IMR-90 (cell line): ENCODE measurements around the gene STK40. TPM values are rescaled to one million over a fixed set of nuclear protein-coding genes. Genes with fewer than 3 reads are reported as not detected.
A peak's percentile ranks its signal among the peaks of the same experiment; 100 is the strongest.

Experiments
- ATAC-seq: fragments of 200-7000 bp; cut with Tn5 transposase; 2 replicates; pipeline ENCODE4 v1.9.1; 2020; ENCODE audit warnings: low read depth, mild to moderate bottlenecking, moderate library complexity
- BruUV-seq: library from RNA; stranded (reverse); fragments of 400-500 nt; replicated peaks from 2 replicates; lab custom pipeline; 2021; lab: Mats Ljungman, UMichigan
- CTCF ChIA-PET: fragments of 300-600 bp; formaldehyde crosslinking; extraction: SDS; loops from one replicate; lab custom pipeline; 2021; ENCODE audit warnings: antibody characterized with exemption; lab: Yijun Ruan, JAX
- POLR2A ChIA-PET: fragments of 300-600 bp; sonication (Branson Sonifier 250); formaldehyde crosslinking; loops from one replicate; lab custom pipeline; 2022; ENCODE audit warnings: antibody characterized with exemption; ENCODE audit not compliant: unreplicated experiment; lab: Charles Lee
- DNase-seq: peaks from one replicate; pipeline ENCODE4 v3.0.0; 2013
- H2AFZ ChIP-seq: replicated peaks from 2 replicates; pipeline ENCODE3; 2013; ENCODE audit warnings: low read length, mild to moderate bottlenecking; ENCODE audit not compliant: poor library complexity
- H2AK5ac ChIP-seq: 2 replicates; pipeline ENCODE4 v1.6.1; 2013; ENCODE audit warnings: low read depth, low read length, inconsistent platforms
- H2AK9ac ChIP-seq: replicated peaks from 2 replicates; pipeline ENCODE3; 2013; ENCODE audit warnings: mild to moderate bottlenecking, low read depth, low read length, moderate library complexity; ENCODE audit not compliant: poor library complexity
- H2BK120ac ChIP-seq: 2 replicates; pipeline ENCODE4 v1.6.1; 2013; ENCODE audit warnings: low read depth, low read length, inconsistent platforms
- H2BK15ac ChIP-seq: 3 replicates; pipeline ENCODE4 v1.6.1; 2013; ENCODE audit warnings: low read depth, low read length, inconsistent platforms
- H2BK20ac ChIP-seq: 2 replicates; pipeline ENCODE4 v1.6.1; 2013; ENCODE audit warnings: low read depth, mild to moderate bottlenecking, inconsistent platforms, low read length, moderate library complexity
- H2BK5ac ChIP-seq: 2 replicates; pipeline ENCODE4 v1.6.1; 2013; ENCODE audit warnings: mild to moderate bottlenecking, low read depth, low read length, inconsistent platforms; ENCODE audit not compliant: poor library complexity, severe bottlenecking
- H3K14ac ChIP-seq: replicated peaks from 2 replicates; pipeline ENCODE4 v1.6.1; 2013; ENCODE audit warnings: low read depth, low read length, inconsistent platforms
- H3K18ac ChIP-seq: 2 replicates; pipeline ENCODE4 v1.6.1; 2013; ENCODE audit warnings: low read depth, low read length, control low read depth
- H3K23ac ChIP-seq: 2 replicates; pipeline ENCODE4 v1.6.1; 2013; ENCODE audit warnings: low read depth, low read length, inconsistent platforms
- H3K27ac ChIP-seq: 2 replicates; pipeline ENCODE4 v1.5.1; 2013; ENCODE audit warnings: mild to moderate bottlenecking, control low read depth, low read length; ENCODE audit not compliant: insufficient read depth
- H3K27me3 ChIP-seq: 2 replicates; pipeline ENCODE4 v1.6.1; 2013; ENCODE audit warnings: low read length; ENCODE audit not compliant: control insufficient read depth, insufficient read depth
- H3K36me3 ChIP-seq: 2 replicates; pipeline ENCODE4 v1.6.1; 2013; ENCODE audit warnings: low read length, mixed read lengths; ENCODE audit not compliant: control insufficient read depth, insufficient read depth
- H3K4ac ChIP-seq: 2 replicates; pipeline ENCODE4 v1.6.1; 2013; ENCODE audit warnings: low read depth, low read length, inconsistent platforms
- H3K4me1 ChIP-seq: 2 replicates; pipeline ENCODE4 v1.6.1; 2013; ENCODE audit warnings: low read length, mixed read lengths; ENCODE audit not compliant: control insufficient read depth, insufficient read depth
- H3K4me2 ChIP-seq: 2 replicates; pipeline ENCODE4 v1.6.1; 2013; ENCODE audit warnings: low read depth, mild to moderate bottlenecking, control low read depth, low read length, moderate library complexity
- H3K4me3 ChIP-seq: 2 replicates; pipeline ENCODE4 v1.5.1; 2013; ENCODE audit warnings: low read depth, mild to moderate bottlenecking, control low read depth, low read length, moderate library complexity; ENCODE audit not compliant: insufficient read depth
- H3K56ac ChIP-seq: 2 replicates; pipeline ENCODE4 v1.6.1; 2013; ENCODE audit warnings: low read length, inconsistent platforms; ENCODE audit not compliant: insufficient read depth; ENCODE audit errors: extremely low read depth
- H3K79me1 ChIP-seq, 2 experiments: 2 replicates each; pipeline ENCODE4 v1.6.1; 2013; ENCODE audit warnings: low read length in 2 of 2, inconsistent platforms in 1 of 2, low read depth in 1 of 2
- H3K9ac ChIP-seq: 2 replicates; pipeline ENCODE4 v1.6.1; 2013; ENCODE audit warnings: low read depth, low read length, control low read depth
- H3K9me1 ChIP-seq: 2 replicates; pipeline ENCODE4 v1.6.1; 2013; ENCODE audit warnings: low read length, inconsistent platforms; ENCODE audit not compliant: insufficient read depth
- H3K9me3 ChIP-seq: 2 replicates; pipeline ENCODE4 v1.6.1; 2013; ENCODE audit warnings: low read length; ENCODE audit not compliant: control insufficient read depth, insufficient read depth
- H4K20me1 ChIP-seq: 2 replicates; pipeline ENCODE4 v1.6.1; 2013; ENCODE audit warnings: low read length, inconsistent platforms; ENCODE audit not compliant: insufficient read depth
- H4K5ac ChIP-seq: 2 replicates; pipeline ENCODE4 v1.6.1; 2013; ENCODE audit warnings: mild to moderate bottlenecking, low read depth, low read length, control low read depth
- H4K8ac ChIP-seq, 2 experiments: 2 replicates each; pipeline ENCODE4 v1.6.1; 2013; ENCODE audit warnings: low read depth in 2 of 2, low read length in 2 of 2, control low read depth in 1 of 2, inconsistent platforms in 1 of 2
- H4K91ac ChIP-seq: 2 replicates; pipeline ENCODE4 v1.6.1; 2013; ENCODE audit warnings: low read depth, low read length, inconsistent platforms; ENCODE audit not compliant: insufficient read depth
- BHLHE40 ChIP-seq: fragments of 150-350 bp; IDR thresholded peaks from 2 replicates; pipeline ENCODE4 v1.6.1; 2016; ENCODE audit warnings: mild to moderate bottlenecking, low read depth, low read length
- MAFK ChIP-seq: IDR thresholded peaks from 2 replicates; pipeline ENCODE4 v1.6.1; 2012; ENCODE audit warnings: low read depth, low read length, improper control_type of control experiment
- NFE2L2 ChIP-seq: fragments of 150-350 bp; IDR thresholded peaks from 2 replicates; pipeline ENCODE4 v1.6.1; 2016; ENCODE audit warnings: low read depth, mild to moderate bottlenecking, low read length
- RFX5 ChIP-seq: IDR thresholded peaks from 2 replicates; pipeline ENCODE4 v1.8.0; 2012; ENCODE audit warnings: low read depth, mild to moderate bottlenecking, low read length, moderate library complexity
- SMC3 ChIP-seq: fragments of 150-350 bp; IDR thresholded peaks from 2 replicates; pipeline ENCODE4 v1.6.1; 2016; ENCODE audit warnings: low read depth, mild to moderate bottlenecking, antibody characterized with exemption, low read length, moderate library complexity
- WGBS, 2 experiments: methylation state at CpG; one replicate each; pipeline versions ENCODE4 v1.1.5 to v1.1.7; 2013; ENCODE audit warnings: missing lambda C conversion rate in 2 of 2; ENCODE audit not compliant: insufficient read length in 1 of 2; ENCODE audit errors: extremely low coverage in 2 of 2; 5-methylcytosine and 5-hydroxymethylcytosine counted together
- dilution Hi-C: fragments of 300-500 bp; cut with HindIII; formaldehyde crosslinking; loops from one replicate; pipeline ENCODE4 v1.14.3; 2018; ENCODE audit warnings: low sequenced_read_pairs; ENCODE audit not compliant: unreplicated experiment
- in situ Hi-C: fragments of 300-500 bp; cut with MboI; formaldehyde crosslinking; loops from 3 replicates; pipeline ENCODE4 v1.14.3; 2019; ENCODE audit warnings: low sequenced_read_pairs, inconsistent platforms, mixed read lengths
- intact Hi-C: fragments of 100-400 bp; cut with micrococcal nuclease; formaldehyde crosslinking; loops from 2 replicates; pipeline ENCODE4 v1.10.0; 2022
- polyA plus RNA-seq, 3 experiments: library from polyadenylated mRNA; depleted of rRNA; stranded (reverse); fragments of >200 nt; gene quantifications; 2 replicates each; pipeline ENCODE4 v1.2.3, GENCODE V29; 2012; ENCODE audit warnings: low replicate concordance in 1 of 3
- total RNA-seq: library from RNA; depleted of rRNA; stranded (reverse); fragments of >200 nt; gene quantifications from 2 replicates; pipeline ENCODE4 v1.2.3, GENCODE V29; 2012
- TF ChIP-seq, protein P1 (sequence below): fragments of 150-350 bp; IDR thresholded peaks from 2 replicates; pipeline ENCODE4 v1.6.1; 2017; ENCODE audit warnings: mild to moderate bottlenecking, antibody characterized with exemption, low read length, low read depth

STK40 gene
- total and polyA plus RNA-seq, 2 of the 4 experiments (the other 2 are of a cell fraction) = 16.0 to 29.9 TPM

DNA sequence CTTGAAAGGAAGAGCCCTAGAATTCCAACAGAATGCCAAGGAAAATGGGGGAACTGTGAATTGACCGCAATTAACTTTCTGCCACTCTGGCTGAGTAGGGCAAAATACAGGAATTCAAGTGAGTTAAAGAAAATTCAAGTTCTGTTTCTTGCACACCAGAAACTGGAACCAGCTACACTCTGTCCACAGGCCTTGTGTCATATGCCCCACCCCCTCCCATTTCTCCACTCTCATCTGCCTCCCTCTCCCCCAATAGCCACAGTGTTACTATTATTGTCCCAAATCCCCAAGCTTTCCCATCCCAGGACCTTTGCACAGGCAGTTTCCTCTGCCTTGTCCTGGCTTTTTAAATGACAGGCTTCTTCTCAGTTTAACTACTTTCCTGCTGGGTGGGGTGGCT lies 4.3 kb upstream of the STK40 start:
- Histone ChIP-seq H4K5ac (no peak overlapping the region), H2AFZ (no peak overlapping the region), H2BK20ac (no peak overlapping the region), H3K4me2 (no peak overlapping the region), H2BK5ac (peak overlapping the region; percentile 51), H4K91ac (no peak overlapping the region; the same call in 1 of the 2 replicates), H3K4me1 (peaks cover 16% of the 10 kb centered on the region), H2BK120ac (0 out of 2 replicates have a peak overlapping the region, but pooled peaks have one; percentile 3), H3K4ac (no peak overlapping the region), H3K9me3 (no peaks in the 10 kb centered on the region), H3K27me3 (no peaks in the 10 kb centered on the region), H3K27ac (no peak overlapping the region), H3K23ac (peak overlapping the region; percentile 24; the same call in 1 of the 2 replicates), H3K9me1 (peaks cover 22% of the 10 kb centered on the region), H2AK9ac (peak overlapping the region; percentile 59), H3K36me3 (peaks cover 23% of the 10 kb centered on the region), H3K79me1 (peaks cover 9 to 51% of the 10 kb centered on the region in 2 experiments), H3K56ac (no peak overlapping the region), H3K4me3 (no peak overlapping the region), H3K14ac (no peak overlapping the region), H4K8ac (no peak overlapping the region), H2BK15ac (no peak overlapping the region), H3K9ac (no peak overlapping the region), H4K20me1 (peaks cover 8% of the 10 kb centered on the region), H3K18ac (no peak overlapping the region), H2AK5ac (no peak overlapping the region; the same call in 1 of the 2 replicates)
- in situ Hi-C loops = no loop called here
- no peak for ATAC-seq
- dilution Hi-C loops = no loop called here
- DNase-seq = no peak
- POLR2A ChIA-PET = no interaction called here
- WGBS, 2 experiments = no CpG with 5 or more reads among the region's 1 CpG
- TF ChIP-seq MAFK (no peak), RFX5 (no peak), SMC3 (no peak), BHLHE40 (no peak), NFE2L2 (no peak)
- TF ChIP-seq, protein P1, sequence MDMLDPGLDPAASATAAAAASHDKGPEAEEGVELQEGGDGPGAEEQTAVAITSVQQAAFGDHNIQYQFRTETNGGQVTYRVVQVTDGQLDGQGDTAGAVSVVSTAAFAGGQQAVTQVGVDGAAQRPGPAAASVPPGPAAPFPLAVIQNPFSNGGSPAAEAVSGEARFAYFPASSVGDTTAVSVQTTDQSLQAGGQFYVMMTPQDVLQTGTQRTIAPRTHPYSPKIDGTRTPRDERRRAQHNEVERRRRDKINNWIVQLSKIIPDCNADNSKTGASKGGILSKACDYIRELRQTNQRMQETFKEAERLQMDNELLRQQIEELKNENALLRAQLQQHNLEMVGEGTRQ = no peak
- intact Hi-C loops = loop anchor here (5.0 kb wide), 2 partner anchors 32 to 68 kb away; partner anchors contain the start of gene EVA1B
- CTCF ChIA-PET = no interaction called here
- no TSS peak for BruUV-seq
